H1 (cell line): ENCODE results near the gene BAD. TPM values are rescaled to one million over a fixed set of nuclear protein-coding genes. Genes with fewer than 3 reads are reported as not detected.

Experiments used
- ASH2L ChIP-seq: fragments of 200-600, 300-600 bp; sonication (generic); IDR thresholded peaks from one replicate; pipeline ENCODE4 v1.7.1; 2017; ENCODE audit warnings: low read length
- CHD7 ChIP-seq: fragments of 300-600 bp; sonication (generic); IDR thresholded peaks from 2 replicates; pipeline ENCODE4 v1.7.1; 2012; ENCODE audit warnings: low read length, moderate library complexity, mild to moderate bottlenecking, inconsistent platforms; ENCODE audit not compliant: insufficient replicate concordance
- EGR1 ChIP-seq: IDR thresholded peaks from 2 replicates; pipeline ENCODE4 v1.6.1; 2011; ENCODE audit warnings: low read depth, low read length, borderline replicate concordance
- EP300 ChIP-seq, 2 experiments: IDR thresholded peaks; 1 replicate in 1 of 2; 2 replicates in 1 of 2; pipeline ENCODE4 v1.6.1; 2011 to 2012; ENCODE audit warnings: low read depth in 2 of 2, low read length in 2 of 2, mild to moderate bottlenecking in 2 of 2, borderline replicate concordance in 1 of 2, inconsistent platforms in 1 of 2, moderate library complexity in 1 of 2
- GTF2F1 ChIP-seq: IDR thresholded peaks from 2 replicates; pipeline ENCODE4 v1.6.1; 2012; ENCODE audit warnings: low read depth, low read length, improper control_type of control experiment, borderline replicate concordance
- KDM5A ChIP-seq: fragments of 200-600 bp; IDR thresholded peaks from 2 replicates; pipeline ENCODE4 v1.7.1; 2012; ENCODE audit warnings: mild to moderate bottlenecking, low read length, inconsistent platforms, mixed read lengths
- PHF8 ChIP-seq: fragments of 200-600 bp; sonication (generic); conservative IDR thresholded peaks from 2 replicates; pipeline ENCODE4 v1.7.1; 2012; ENCODE audit warnings: low read depth, mild to moderate bottlenecking, inconsistent platforms, low read length, moderate library complexity
- RAD21 ChIP-seq, 2 experiments: IDR thresholded peaks in 1 of 2; conservative IDR thresholded peaks in 1 of 2; 2 replicates each; pipeline ENCODE4 v1.6.1; 2011; ENCODE audit warnings: low read depth in 2 of 2, low read length in 2 of 2, improper control_type of control experiment in 1 of 2, inconsistent platforms in 1 of 2, mild to moderate bottlenecking in 1 of 2, moderate library complexity in 1 of 2
- RXRA ChIP-seq: IDR thresholded peaks from 2 replicates; pipeline ENCODE4 v1.6.1; 2011; ENCODE audit warnings: low read depth, mild to moderate bottlenecking, low read length, moderate library complexity; ENCODE audit not compliant: insufficient read depth
- polyA plus RNA-seq, 7 experiments: library from polyadenylated mRNA; depleted of rRNA in 3 of 7; stranded (reverse) in 5 of 7; unstranded in 2 of 7; fragments of >200 nt in 5 of 7; fragments of 200-250 nt in 2 of 7; gene quantifications; 1 replicate in 5 of 7; 2 replicates in 1 of 7; 4 replicates in 1 of 7; pipeline versions ENCODE4 v1.2.1 to v1.2.3, GENCODE V29; 2011 to 2013; ENCODE audit warnings: missing spikeins in 2 of 7, mixed read lengths in 2 of 7
- total RNA-seq: library from RNA; stranded (reverse); fragmentation: NEBNext Ultra II Directional; extraction: Animal tissue kit (Norgen Biotek cat#: 25700); gene quantifications from 2 replicates; pipeline ENCODE4 v1.2.1, GENCODE V29; 2021

Gene BAD
- total and polyA plus RNA-seq, 2 of the 8 experiments (the other 6 are each of a cell fraction or from before 2014, with no cell fraction given) = 23.1 to 33.7 TPM

- TF ChIP-seq CHD7 = no peak
- 0 out of 2 replicates have a peak, but pooled peaks have one; percentile 37 for TF ChIP-seq KDM5A
- TF ChIP-seq RAD21 (IDR thresholded peaks at IDR 0.05 in 1 of 2, conservative IDR thresholded peaks at IDR 0.05 in 1 of 2; ENCODE audit: low read depth in 2 of 2, low read length in 2 of 2) = peak in 1 of 2 experiments; percentile 8; a peak in 1 of 4 replicates
- TF ChIP-seq EGR1 = peak; percentile 92
- peak; percentile 64 for TF ChIP-seq ASH2L
- no peak for TF ChIP-seq RXRA
- peak; percentile 37; the same call in 1 of the 2 replicates for TF ChIP-seq PHF8
- TF ChIP-seq GTF2F1 = peak; percentile 82; the same call in 1 of the 2 replicates
- TF ChIP-seq EP300 (IDR thresholded peaks at IDR 0.05; ENCODE audit: borderline replicate concordance in 1 of 2, low read depth in 2 of 2, low read length in 2 of 2) = 0 out of 3 replicates have a peak, but pooled peaks of 1 of the 2 experiments have one; percentile 27
Measured at GRCh38 chr11:64269540-64270220, 14.8 kb downstream of the BAD start (continued).
